Kidney (tissue), 14 donors: ENCODE measurements around the gene CHST3. TPM values are rescaled to one million over a fixed set of nuclear protein-coding genes. Genes with fewer than 3 reads are reported as not detected.

Experiments
- DNase-seq, 5 donors: peaks; one replicate each; pipeline ENCODE4 v3.0.0-alpha.2; 2013 to 2020
- FAIRE-seq: peaks from 2 replicates; lab custom pipeline; 2012; peaks lifted over from hg19 to GRCh38; lab: Jason Lieb, UNC
- H3K27ac ChIP-seq, 2 donors: one replicate each; pipeline ENCODE4 v1.7.0; 2013; ENCODE audit warnings: low read depth in 2 of 2, low read length in 2 of 2, inconsistent platforms in 1 of 2
- H3K27me3 ChIP-seq: one replicate; pipeline ENCODE4 v1.7.1; 2013; ENCODE audit warnings: low read length, inconsistent platforms; ENCODE audit not compliant: control insufficient read depth, insufficient read depth
- H3K36me3 ChIP-seq, 3 donors: one replicate each; pipeline versions ENCODE4 v1.7.0 to v1.7.1; 2013; ENCODE audit warnings: low read length in 3 of 3, control low read depth in 1 of 3, inconsistent platforms in 1 of 3; ENCODE audit not compliant: insufficient read depth in 3 of 3, control insufficient read depth in 2 of 3
- H3K4me1 ChIP-seq, 3 donors: one replicate each; pipeline versions ENCODE4 v1.7.0 to v1.7.1; 2013; ENCODE audit warnings: low read length in 3 of 3, inconsistent platforms in 1 of 3, low read depth in 1 of 3; ENCODE audit not compliant: control insufficient read depth in 2 of 3, insufficient read depth in 2 of 3
- H3K4me3 ChIP-seq, 3 donors: one replicate each; pipeline versions ENCODE4 v1.7.0 to v1.8.1; 2013; ENCODE audit warnings: low read length in 3 of 3, control low read depth in 1 of 3, inconsistent platforms in 1 of 3
- H3K9ac ChIP-seq, 3 donors: one replicate each; pipeline versions ENCODE4 v1.7.0 to v1.7.1; 2013; ENCODE audit warnings: low read length in 3 of 3, control low read depth in 1 of 3, inconsistent platforms in 1 of 3
- H3K9me3 ChIP-seq, 3 donors: one replicate each; pipeline versions ENCODE4 v1.7.0 to v1.7.1; 2013; ENCODE audit warnings: low read length in 3 of 3, control low read depth in 1 of 3, inconsistent platforms in 1 of 3; ENCODE audit not compliant: control insufficient read depth in 2 of 3, insufficient read depth in 1 of 3
- intact Hi-C: fragments of 100-400 bp; cut with DNase I; formaldehyde crosslinking; loops from one replicate; pipeline ENCODE4 v1.11.1; 2022
- polyA plus RNA-seq: library from polyadenylated mRNA; stranded (reverse); fragments of 350-450 nt; fragmentation: Illumina TruSeq; extraction: RNeasy Lipid Tissue Mini Kit (QIAGEN cat#74804); gene quantifications from one replicate; pipeline ENCODE4 v1.2.3, GENCODE V29; 2014; ENCODE audit warnings: low read depth, low replicate concordance; ENCODE audit not compliant: insufficient read depth
- total RNA-seq: library from RNA; stranded (reverse); fragmentation: NEBNext Ultra II Directional; extraction: Animal tissue kit (Norgen Biotek cat#: 25700); gene quantifications from one replicate; pipeline ENCODE4 v1.2.1, GENCODE V29; 2021
- TF ChIP-seq, protein P1 (sequence below): IDR thresholded peaks from 3 replicates; pipeline ENCODE4 v1.5.1; 2012; ENCODE audit warnings: mild to moderate bottlenecking, moderate library complexity, borderline replicate concordance; ENCODE audit not compliant: insufficient read depth; ENCODE audit errors: extremely low read depth
- donor health status: control.
- donor health status: control.
- donor health status: control.
- donor health status: control.
- donor health status: control.
- donor health status: DM: yes; HTN: yes; CAD: no.
- donor health status: Normal renal cell carcinoma (clear cell type).

Gene CHST3
- total and polyA plus RNA-seq, 2 donors from 2014 or later = 9.1 to 31.5 TPM

DNA sequence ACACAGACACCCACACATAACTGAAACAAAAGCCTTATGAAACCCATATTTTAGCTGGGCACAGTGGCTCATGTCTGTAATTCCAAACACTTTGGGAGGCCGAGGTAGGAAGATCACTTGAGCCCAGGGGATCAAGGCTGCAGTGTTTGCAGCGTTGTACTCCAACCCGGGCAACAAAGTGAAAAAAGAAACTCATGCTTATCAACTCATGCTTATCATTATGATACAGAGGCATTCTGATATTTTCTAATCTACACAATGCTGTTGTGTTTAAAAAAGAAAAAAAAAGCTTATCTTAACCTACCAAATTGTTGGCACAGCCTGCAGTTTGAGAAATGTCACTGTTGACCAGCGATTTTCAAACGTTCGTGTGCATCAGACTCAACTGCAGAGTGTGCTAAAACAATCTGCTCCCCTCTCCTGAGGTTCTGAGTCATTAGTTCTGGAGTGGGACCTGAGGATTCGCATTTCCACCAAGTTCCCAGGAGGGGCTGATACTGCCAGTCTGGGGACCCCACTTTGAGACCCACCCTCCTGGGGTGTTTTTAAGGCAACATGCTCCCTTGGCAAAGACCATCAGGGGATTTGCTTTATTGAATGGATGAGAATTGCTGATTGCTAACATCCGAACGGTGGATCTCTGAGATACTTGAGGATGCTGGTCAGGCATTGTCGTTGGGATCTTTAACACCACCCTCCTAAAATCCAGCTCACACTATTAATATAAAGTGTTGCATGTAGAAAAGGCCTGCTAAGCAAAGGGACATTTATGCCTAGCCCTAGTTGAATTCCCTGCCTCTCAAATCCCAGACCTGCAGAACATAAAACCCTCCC, 16.2 kb downstream of the CHST3 start:
- no peak overlapping the region for H3K4me3 ChIP-seq
- DNase-seq (no peak), FAIRE-seq (no peak)
- H3K27me3 ChIP-seq = no peaks in the 10 kb centered on the region
- intact Hi-C loops = no loop called here
- TF ChIP-seq, protein P1, sequence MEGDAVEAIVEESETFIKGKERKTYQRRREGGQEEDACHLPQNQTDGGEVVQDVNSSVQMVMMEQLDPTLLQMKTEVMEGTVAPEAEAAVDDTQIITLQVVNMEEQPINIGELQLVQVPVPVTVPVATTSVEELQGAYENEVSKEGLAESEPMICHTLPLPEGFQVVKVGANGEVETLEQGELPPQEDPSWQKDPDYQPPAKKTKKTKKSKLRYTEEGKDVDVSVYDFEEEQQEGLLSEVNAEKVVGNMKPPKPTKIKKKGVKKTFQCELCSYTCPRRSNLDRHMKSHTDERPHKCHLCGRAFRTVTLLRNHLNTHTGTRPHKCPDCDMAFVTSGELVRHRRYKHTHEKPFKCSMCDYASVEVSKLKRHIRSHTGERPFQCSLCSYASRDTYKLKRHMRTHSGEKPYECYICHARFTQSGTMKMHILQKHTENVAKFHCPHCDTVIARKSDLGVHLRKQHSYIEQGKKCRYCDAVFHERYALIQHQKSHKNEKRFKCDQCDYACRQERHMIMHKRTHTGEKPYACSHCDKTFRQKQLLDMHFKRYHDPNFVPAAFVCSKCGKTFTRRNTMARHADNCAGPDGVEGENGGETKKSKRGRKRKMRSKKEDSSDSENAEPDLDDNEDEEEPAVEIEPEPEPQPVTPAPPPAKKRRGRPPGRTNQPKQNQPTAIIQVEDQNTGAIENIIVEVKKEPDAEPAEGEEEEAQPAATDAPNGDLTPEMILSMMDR = no peak
- peaks cover 7 to 43% (median 39%) of the 10 kb centered on the region in 3 donors for H3K4me1 ChIP-seq
- H3K27ac ChIP-seq = peak overlapping the region in 1 of 2 donors; percentile 2
- no peaks in the 10 kb centered on the region for H3K9me3 ChIP-seq
- no peak overlapping the region for H3K9ac ChIP-seq
- no peaks in the 10 kb centered on the region for H3K36me3 ChIP-seq

DNA sequence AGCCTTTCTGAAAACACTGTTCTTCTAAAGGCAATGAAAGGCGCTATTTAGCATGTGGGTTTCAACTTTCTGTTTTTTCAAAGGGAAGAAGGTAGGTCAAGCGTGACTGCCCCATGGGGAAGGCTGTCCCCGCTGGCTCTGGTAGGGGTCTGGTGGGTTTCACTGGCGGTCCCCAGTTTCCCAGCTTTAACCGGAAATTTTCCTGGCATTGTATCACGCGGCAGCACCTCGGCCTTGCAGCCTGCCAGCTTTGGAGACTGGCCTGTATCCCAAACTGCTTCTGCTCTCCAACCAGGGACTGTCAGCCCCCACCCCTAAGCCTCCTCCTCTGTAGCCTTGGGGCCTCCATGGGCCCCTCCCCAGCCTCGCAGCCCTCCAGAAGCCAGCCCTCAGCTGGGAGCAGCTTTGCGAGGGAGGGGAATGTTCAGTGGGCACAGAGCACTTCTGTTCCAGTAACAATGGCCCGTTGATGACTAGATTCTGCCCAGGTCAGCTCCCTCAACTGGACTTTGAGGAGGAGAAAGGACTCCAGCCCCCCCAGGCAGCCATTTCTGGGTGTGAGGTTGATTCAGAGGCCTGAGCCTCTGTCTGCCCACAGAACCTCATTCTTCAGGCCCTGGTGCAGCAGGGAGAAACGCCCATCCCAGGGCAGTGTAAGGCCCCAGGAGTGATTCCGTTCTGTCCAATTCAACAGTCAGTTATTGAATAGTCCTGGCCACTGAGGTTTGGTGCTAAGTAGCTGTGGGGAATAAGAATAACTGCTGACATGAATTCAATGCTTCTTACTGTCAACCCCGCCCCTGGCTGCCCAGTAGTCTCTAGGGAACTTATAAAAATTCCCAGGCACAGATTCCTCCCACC, 17.1 kb downstream of the CHST3 start:
- Histone ChIP-seq H3K9me3 (no peaks in the 10 kb centered on the region), H3K9ac (no peak overlapping the region), H3K27ac (peak overlapping the region in 1 of 2 donors; percentile 2), H3K27me3 (no peaks in the 10 kb centered on the region), H3K4me1 (peaks cover 7 to 39% (median 39%) of the 10 kb centered on the region in 3 donors), H3K4me3 (no peak overlapping the region), H3K36me3 (no peaks in the 10 kb centered on the region)
- TF ChIP-seq, protein P1 = no peak
- no peak for FAIRE-seq
- peak in 3 of 5 donors; percentile 42 to 77 (median 70) for DNase-seq
- intact Hi-C loops = no loop called here

DNA sequence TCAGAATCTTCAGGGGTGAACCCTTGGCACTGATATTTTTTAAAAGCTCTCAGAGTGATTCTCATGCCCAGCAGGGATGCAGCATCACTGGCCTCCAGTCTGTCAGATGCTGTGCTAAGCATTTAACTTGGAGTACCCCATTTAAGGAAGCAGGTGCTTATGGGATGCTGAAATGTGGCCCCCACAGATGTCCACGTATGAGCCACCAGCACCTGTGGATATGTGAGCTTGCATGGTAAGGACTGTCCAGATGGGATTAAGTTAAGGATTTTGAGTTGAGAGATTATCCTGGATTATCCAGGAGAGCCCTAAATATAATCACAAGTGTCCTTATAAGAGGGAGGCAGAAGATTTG, 17.7 kb downstream of the CHST3 start:
- Histone ChIP-seq H3K36me3 (no peaks in the 10 kb centered on the region), H3K9ac (no peak overlapping the region), H3K4me3 (no peak overlapping the region), H3K4me1 (peaks cover 7 to 37% (median 35%) of the 10 kb centered on the region in 3 donors), H3K27ac (peak overlapping the region in 1 of 2 donors; percentile 2), H3K9me3 (no peaks in the 10 kb centered on the region), H3K27me3 (no peaks in the 10 kb centered on the region)
- DNase-seq (no peak), FAIRE-seq (no peak)
- intact Hi-C loops = no loop called here
- TF ChIP-seq, protein P1 = no peak
